Pancreas (tissue), 10 donors: ENCODE measurements around the gene SGMS1. TPM values are rescaled to one million over a fixed set of nuclear protein-coding genes. Genes with fewer than 3 reads are reported as not detected.

Source experiments
- ATAC-seq, 4 donors: fragments of 200-7000 bp; cut with Tn5 transposase; one replicate each; pipeline versions ENCODE4 v1.8.0 to v1.9.1; 2020; ENCODE audit warnings: mild to moderate bottlenecking in 4 of 4, moderate library complexity in 4 of 4
- DNase-seq, 6 donors: peaks; one replicate each; pipeline ENCODE4 v3.0.0-alpha.2; 2020
- FAIRE-seq: peaks from 2 replicates; lab custom pipeline; 2012; peaks lifted over from hg19 to GRCh38; lab: Jason Lieb, UNC
- H3K27ac ChIP-seq, 4 donors: fragments of 200-600 bp; sonication (generic); 1 replicate in 3 of 4; 2 replicates in 1 of 4; pipeline versions ENCODE4 v1.5.0 to v1.8.0; 2020
- H3K27me3 ChIP-seq, 4 donors: fragments of 200-600 bp; one replicate each; pipeline ENCODE4 v1.8.0; 2021
- H3K36me3 ChIP-seq, 3 donors: fragments of 200-600 bp; sonication (generic) in 1 of 3; one replicate each; pipeline versions ENCODE4 v1.5.0 to v1.8.0; 2020 to 2021
- H3K4me1 ChIP-seq, 3 donors: fragments of 200-600 bp; one replicate each; pipeline ENCODE4 v1.8.0; 2021
- H3K4me3 ChIP-seq, 4 donors: fragments of 200-600 bp; sonication (generic) in 2 of 4; one replicate each; pipeline versions ENCODE4 v1.5.0 to v1.8.0; 2020 to 2021
- H3K9me3 ChIP-seq, 4 donors: fragments of 200-600 bp; one replicate each; pipeline ENCODE4 v1.8.0; 2021
- WGBS, 2 donors: extraction: QIAGEN DNeasy Blood & Tissue Kit; methylation state at CpG; one replicate each; pipeline ENCODE4 v1.1.7; 2013; 5-methylcytosine and 5-hydroxymethylcytosine counted together
- intact Hi-C, 3 donors: fragments of 100-400 bp; cut with DNase I; formaldehyde crosslinking; loops; one replicate each; pipeline versions ENCODE4 v1.11.1 to v1.14.2; 2022
- polyA plus RNA-seq, 2 donors: library from polyadenylated mRNA; stranded (reverse); fragments of 200-250 nt; gene quantifications; one replicate each; pipeline ENCODE4 v1.2.3, GENCODE V29; 2013
- total RNA-seq, 6 donors: library from RNA; stranded (reverse); fragmentation: NEBNext Ultra II Directional in 4 of 6; extraction: Animal tissue kit (Norgen Biotek cat#: 25700) in 4 of 6; gene quantifications; one replicate each; pipeline versions ENCODE4 v1.2.1 to v1.2.4, GENCODE V29; 2021 to 2023
- TF ChIP-seq, protein P1 (sequence below), 4 donors: fragments of 200-600 bp; sonication (generic) in 3 of 4; IDR thresholded peaks; one replicate each; pipeline versions ENCODE4 v1.5.0 to v1.8.0; 2021; ENCODE audit warnings: antibody characterized with exemption in 4 of 4
- donor health status: healthy with polysubstance abuse.
- donor health status: DM: no; HTN: no; CAD: no; lungs with moderate emphysema.
- donor health status: DM: no; HTN: no; CAD: no.
- donor health status: control.
- donor health status: control.
- donor health status: Bipolar disorder and iron deficiency.
- donor health status: DM: yes; HTN: yes; CAD: no.
- donor health status: DM: no; HTN: no; CAD: no.
- donor health status: DM: no; HTN: no; CAD: no.
- donor health status: DM: yes; HTN: yes; CAD: no.

Gene SGMS1
- total and polyA plus RNA-seq, 8 donors, result 4.8 to 21.6 (median 13.2) TPM

DNA sequence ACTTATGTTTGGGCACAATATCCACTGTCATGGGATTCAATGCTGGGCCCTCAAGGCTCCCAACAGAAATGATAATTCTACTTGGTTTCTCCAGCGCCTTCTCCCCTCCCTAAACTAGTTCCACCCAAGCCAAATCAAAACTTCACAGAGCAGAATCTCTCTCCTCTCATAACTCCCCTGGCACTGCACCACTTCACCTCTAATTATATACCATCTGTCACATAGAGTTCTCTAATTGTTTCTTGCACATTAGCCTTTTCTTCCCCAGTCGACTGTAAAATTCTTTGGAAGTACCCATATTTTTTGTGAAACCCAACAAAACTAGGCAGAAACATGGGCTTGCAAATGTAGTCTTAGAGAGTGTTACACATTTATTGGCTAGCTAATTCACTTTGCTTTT, 8.1 kb downstream of the SGMS1 start:
- no peak overlapping the region for H3K4me3 ChIP-seq
- no peaks in the 10 kb centered on the region for H3K36me3 ChIP-seq
- H3K27ac ChIP-seq, result no peak overlapping the region
- H3K9me3 ChIP-seq, result no peaks in the 10 kb centered on the region
- WGBS, 2 donors, result 82 to 91% methylated on average over 2 of the region's 2 CpGs
- TF ChIP-seq, protein P1, sequence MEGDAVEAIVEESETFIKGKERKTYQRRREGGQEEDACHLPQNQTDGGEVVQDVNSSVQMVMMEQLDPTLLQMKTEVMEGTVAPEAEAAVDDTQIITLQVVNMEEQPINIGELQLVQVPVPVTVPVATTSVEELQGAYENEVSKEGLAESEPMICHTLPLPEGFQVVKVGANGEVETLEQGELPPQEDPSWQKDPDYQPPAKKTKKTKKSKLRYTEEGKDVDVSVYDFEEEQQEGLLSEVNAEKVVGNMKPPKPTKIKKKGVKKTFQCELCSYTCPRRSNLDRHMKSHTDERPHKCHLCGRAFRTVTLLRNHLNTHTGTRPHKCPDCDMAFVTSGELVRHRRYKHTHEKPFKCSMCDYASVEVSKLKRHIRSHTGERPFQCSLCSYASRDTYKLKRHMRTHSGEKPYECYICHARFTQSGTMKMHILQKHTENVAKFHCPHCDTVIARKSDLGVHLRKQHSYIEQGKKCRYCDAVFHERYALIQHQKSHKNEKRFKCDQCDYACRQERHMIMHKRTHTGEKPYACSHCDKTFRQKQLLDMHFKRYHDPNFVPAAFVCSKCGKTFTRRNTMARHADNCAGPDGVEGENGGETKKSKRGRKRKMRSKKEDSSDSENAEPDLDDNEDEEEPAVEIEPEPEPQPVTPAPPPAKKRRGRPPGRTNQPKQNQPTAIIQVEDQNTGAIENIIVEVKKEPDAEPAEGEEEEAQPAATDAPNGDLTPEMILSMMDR (IDR thresholded peaks at IDR 0.05), result no peak
- FAIRE-seq, result no peak
- peaks cover 22 to 54% (median 39%) of the 10 kb centered on the region in 3 donors for H3K4me1 ChIP-seq
- no peaks in the 10 kb centered on the region for H3K27me3 ChIP-seq
- no peak for ATAC-seq
- no peak for DNase-seq
- intact Hi-C loops, result loop anchor here in 1 of 3 donors (10.0 kb wide), 1 partner anchor 61 kb away; no protein-coding TSS in a partner anchor

- no peaks in the 10 kb centered on the region for H3K27me3 ChIP-seq
- 29% methylated on average over 7 of the region's 7 CpGs for WGBS, 2 donors
- H3K4me1 ChIP-seq, result peaks cover 22 to 60% (median 43%) of the 10 kb centered on the region in 3 donors
- TF ChIP-seq, protein P1 (IDR thresholded peaks at IDR 0.05), result peak in 1 of 4 donors; percentile 35
- ATAC-seq, result peak; percentile 65 to 83 (median 74)
- peak overlapping the region in 3 of 4 donors; percentile 13 to 67 (median 37) for H3K27ac ChIP-seq
- intact Hi-C loops, result loop anchor here in 2 of 3 donors (5.0 to 10.0 kb wide), 2 partner anchors 47 to 60 kb away; no protein-coding TSS in a partner anchor
- H3K9me3 ChIP-seq, result no peaks in the 10 kb centered on the region
- no peak for FAIRE-seq
- peak in 2 of 6 donors; percentile 39 to 49 for DNase-seq
- H3K36me3 ChIP-seq, result no peaks in the 10 kb centered on the region
- no peak overlapping the region for H3K4me3 ChIP-seq
Observed at GRCh38 chr10:50614444-50615137, 9.2 kb downstream of the SGMS1 start.

DNA sequence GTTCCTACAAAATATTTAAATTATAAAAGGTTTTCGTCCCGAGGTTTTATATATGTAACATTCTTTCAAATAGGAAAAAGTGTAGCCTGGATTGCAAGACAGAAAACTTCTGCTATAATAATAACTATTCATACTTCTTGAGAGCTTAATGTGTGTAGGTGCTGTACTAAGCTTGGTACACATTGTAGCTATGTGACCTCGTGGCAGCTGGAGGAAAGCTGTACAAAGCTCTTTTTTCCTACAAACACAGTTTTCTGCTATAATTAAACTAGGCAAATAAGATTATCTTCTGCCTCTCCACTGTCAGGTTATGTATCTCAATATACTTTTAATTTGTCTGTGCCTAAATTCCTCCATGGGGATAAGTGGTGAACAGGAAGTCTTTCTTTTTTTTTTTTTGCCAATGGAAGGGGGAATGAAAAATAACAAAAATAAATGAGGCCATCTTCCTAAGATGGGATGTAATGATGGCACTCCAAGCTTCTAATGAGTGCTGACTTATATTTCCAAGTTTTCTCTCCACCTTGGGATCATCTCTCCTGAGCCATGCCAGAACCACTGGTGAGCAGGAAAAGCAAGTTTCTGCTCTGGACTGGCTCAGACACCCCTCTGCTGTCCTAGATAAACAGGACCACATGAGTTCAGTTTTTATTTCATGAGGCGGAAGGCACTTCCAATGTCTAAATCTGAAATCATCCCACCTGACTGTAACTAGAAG, 9.9 kb downstream of the SGMS1 start:
- FAIRE-seq (no peak), ATAC-seq (peak; percentile 40 to 49 (median 46)), DNase-seq (no peak)
- Histone ChIP-seq H3K9me3 (no peaks in the 10 kb centered on the region), H3K27ac (peak overlapping the region in 3 of 4 donors; percentile 13 to 67 (median 37)), H3K36me3 (no peaks in the 10 kb centered on the region), H3K4me3 (no peak overlapping the region), H3K4me1 (peaks cover 22 to 53% (median 40%) of the 10 kb centered on the region in 3 donors), H3K27me3 (no peaks in the 10 kb centered on the region)
- 39 to 43% methylated on average over 4 of the region's 4 CpGs for WGBS, 2 donors
- intact Hi-C loops, result loop anchor here in 2 of 3 donors (5.0 to 10.0 kb wide), 2 partner anchors 47 to 59 kb away; no protein-coding TSS in a partner anchor
- TF ChIP-seq, protein P1 (IDR thresholded peaks at IDR 0.05), result no peak

DNA sequence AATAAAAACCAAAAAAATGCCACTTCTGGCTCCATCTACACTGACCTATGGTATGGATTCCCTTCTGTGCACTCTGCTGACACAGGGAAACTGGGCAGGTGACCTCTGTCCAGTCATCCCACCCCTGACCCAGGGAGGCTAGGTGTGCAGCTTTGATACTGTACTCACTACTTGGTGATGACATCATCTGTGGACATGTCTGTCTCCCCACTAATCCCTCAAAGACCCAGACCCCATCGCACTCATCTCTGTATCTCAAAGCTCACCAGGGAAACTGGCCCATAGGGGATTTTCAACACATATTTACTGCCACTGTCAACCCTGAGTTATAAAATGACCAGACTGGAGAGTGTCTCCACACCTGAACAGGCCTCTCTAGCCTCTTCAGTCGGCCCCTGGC, 10.6 kb downstream of the SGMS1 start:
- DNase-seq, result no peak
- intact Hi-C loops, result loop anchor here in 2 of 3 donors (5.0 to 10.0 kb wide), 2 partner anchors 46 to 58 kb away; no protein-coding TSS in a partner anchor
- H3K27me3 ChIP-seq, result no peaks in the 10 kb centered on the region
- no peak for ATAC-seq
- peaks cover 24 to 51% (median 40%) of the 10 kb centered on the region in 3 donors for H3K4me1 ChIP-seq
- no peak overlapping the region for H3K4me3 ChIP-seq
- peak overlapping the region in 3 of 4 donors; percentile 13 to 67 (median 37) for H3K27ac ChIP-seq
- FAIRE-seq, result no peak
- no peaks in the 10 kb centered on the region for H3K9me3 ChIP-seq
- TF ChIP-seq, protein P1 (IDR thresholded peaks at IDR 0.05), result no peak
- no peaks in the 10 kb centered on the region for H3K36me3 ChIP-seq
- WGBS, 2 donors, result 51 to 54% methylated on average over 2 of the region's 2 CpGs
